Uterine smooth muscle cell (primary cell): ENCODE results near the gene IQSEC3. TPM values are rescaled to one million over a fixed set of nuclear protein-coding genes. Genes with fewer than 3 reads are reported as not detected.

ENCODE experiments used
- total RNA-seq: library from RNA; depleted of rRNA; stranded (reverse); fragments of >200 nt; gene quantifications from 2 replicates; pipeline ENCODE4 v1.2.3, GENCODE V29; 2014

IQSEC3 gene
- total RNA-seq, result 0.33 and 0.75 TPM in 2 replicates

DNA sequence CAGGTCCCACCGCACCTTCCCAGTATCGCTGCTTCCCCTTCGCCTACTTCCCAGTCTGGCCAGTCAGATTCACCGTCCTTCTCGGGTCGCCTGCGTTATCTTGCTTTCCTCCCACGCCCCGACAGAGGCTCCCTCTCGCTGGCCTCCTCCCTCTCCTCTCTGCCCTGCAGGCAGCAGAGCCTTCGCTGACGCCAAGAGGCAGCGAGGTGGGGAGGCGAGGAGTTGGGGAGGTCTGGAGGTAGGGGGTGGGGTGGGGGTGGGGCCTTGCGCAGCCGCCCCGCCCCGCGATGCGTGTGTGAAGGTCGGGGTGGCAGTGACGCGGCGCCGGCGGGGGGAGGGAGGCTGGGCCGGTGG, at the start of gene IQSEC3:
IQSEC3 (plus strand) TSS at position 340 of the 354 bp plus-strand sequence. CDS start 116 bp downstream, outside the sequence.

DNA sequence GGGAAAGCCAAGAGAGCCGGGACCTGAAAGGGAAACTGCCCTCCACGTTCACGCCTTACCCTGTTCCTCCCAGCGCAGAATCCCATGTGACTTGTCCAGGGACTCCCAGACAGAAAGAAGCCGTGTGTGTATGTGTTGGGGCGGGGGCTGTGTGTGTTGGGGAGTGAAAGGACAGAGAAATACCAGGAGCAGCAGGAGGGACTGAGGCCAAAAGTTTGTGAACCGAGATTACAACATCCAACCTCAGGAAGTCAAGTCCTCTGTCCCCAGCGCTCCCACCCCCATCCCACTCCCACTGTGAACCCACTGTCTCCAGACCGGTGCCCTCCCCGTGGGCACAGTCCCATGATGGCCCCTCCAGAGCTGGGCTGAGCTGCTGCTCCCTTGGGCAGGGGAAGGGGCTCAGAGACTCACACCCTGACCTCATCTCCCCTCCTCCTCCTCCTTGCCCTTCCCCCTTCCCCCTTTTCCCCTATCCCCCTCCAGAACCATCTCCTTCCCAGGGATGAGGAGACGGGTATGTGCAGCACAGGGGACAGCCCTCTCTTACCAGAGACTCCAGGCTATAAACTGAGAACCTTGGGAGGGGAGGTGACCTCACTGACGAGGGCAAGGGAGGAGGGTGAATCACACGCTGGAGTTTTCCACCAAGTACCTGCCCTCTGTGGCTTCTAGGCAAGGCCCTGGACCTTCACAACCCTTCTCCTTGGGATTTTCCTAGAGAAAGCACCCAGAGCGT, 147.6 kb downstream of the IQSEC3 start, which contains the start of gene SLC6A12:
SLC6A12 (minus strand) TSS at position 155 of the 739 bp plus-strand sequence. CDS start 4,171 bp downstream, outside the sequence.

Other genes starting within 250 kb of the IQSEC3 start
- not detected in 2 replicates for gene SLC6A12, start 147.4 kb downstream of the IQSEC3 start, total RNA-seq
- gene SLC6A13, start 196.1 kb downstream of the IQSEC3 start, total RNA-seq, result 0.11 TPM in 1 of 2 replicates, not detected in the other